ENCODE data around the gene B3GNT2. TPM values are rescaled to one million over a fixed set of nuclear protein-coding genes. Genes with fewer than 3 reads are reported as not detected.
A peak's percentile ranks its signal among the peaks of the same experiment; 100 is the strongest.

B3GNT2 gene
- total and polyA plus RNA-seq, 9 of the 15 experiments (the other 6 are each of a cell fraction or from before 2014, with no cell fraction given), result 6.0 to 38.9 (median 25.0) TPM

DNA sequence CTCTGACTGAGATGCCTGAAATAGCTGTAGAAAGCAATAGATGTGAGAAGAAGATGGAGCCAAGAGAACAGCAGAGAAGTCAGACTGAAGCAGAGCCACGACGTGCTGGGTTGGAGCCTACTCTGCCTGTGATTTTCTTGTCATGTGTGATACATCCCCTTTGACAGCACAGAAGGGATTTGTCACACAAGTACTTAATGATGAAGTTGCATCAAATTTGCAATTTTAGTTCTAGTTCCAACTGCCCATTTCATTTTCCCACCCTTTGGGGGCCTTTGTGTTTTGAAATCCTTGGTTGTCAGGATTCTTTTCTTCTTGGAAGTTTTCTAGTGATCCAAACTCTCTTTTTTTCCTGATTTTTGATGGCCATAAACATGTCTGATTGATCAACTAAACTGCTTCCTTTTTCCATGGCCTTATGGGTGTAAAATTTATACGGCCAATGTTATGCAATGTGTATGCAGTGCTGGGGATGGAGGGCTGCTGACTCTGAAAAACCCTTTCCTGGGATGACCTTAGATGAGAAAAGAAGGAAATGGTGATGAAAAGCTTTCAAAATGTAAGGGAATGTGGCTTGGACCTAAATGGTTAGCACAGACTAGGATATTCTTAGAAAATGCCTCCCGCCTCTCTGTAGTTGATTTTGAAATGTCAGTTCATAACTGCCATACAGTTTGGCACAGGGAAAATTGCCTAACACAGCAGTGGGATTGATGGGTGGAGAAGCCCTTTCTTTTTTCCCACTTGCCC is 9.6 kb upstream of the B3GNT2 start:
- H3K9ac ChIP-seq (ENCODE audit: insufficient read depth in 1 of 2, low read depth in 2 of 2, low read length in 2 of 2), result no peak overlapping the region
- H3K27me3 ChIP-seq (ENCODE audit: control insufficient read depth in 2 of 2, insufficient read depth in 2 of 2, low read length in 2 of 2), result no peaks in the 10 kb centered on the region
- 80% methylated on average over 4 of the region's 4 CpGs for WGBS (ENCODE audit: insufficient coverage, low coverage, missing lambda C conversion rate)
- TF ChIP-seq KAT8 (IDR thresholded peaks at IDR 0.05; ENCODE audit: low read depth), result no peak
- TF ChIP-seq SRSF7 (optimal IDR thresholded peaks at IDR 0.05; ENCODE audit: low read depth, low read length), result no peak
- TF ChIP-seq ZNF184 (CRISPR knock-in tag; IDR thresholded peaks at IDR 0.05), result no peak
- TF ChIP-seq EHMT2 (IDR thresholded peaks at IDR 0.05), result no peak
- TF ChIP-seq ZNF175 (CRISPR knock-in tag; IDR thresholded peaks at IDR 0.05; ENCODE audit: low read depth), result no peak
- TF ChIP-seq, protein P1, sequence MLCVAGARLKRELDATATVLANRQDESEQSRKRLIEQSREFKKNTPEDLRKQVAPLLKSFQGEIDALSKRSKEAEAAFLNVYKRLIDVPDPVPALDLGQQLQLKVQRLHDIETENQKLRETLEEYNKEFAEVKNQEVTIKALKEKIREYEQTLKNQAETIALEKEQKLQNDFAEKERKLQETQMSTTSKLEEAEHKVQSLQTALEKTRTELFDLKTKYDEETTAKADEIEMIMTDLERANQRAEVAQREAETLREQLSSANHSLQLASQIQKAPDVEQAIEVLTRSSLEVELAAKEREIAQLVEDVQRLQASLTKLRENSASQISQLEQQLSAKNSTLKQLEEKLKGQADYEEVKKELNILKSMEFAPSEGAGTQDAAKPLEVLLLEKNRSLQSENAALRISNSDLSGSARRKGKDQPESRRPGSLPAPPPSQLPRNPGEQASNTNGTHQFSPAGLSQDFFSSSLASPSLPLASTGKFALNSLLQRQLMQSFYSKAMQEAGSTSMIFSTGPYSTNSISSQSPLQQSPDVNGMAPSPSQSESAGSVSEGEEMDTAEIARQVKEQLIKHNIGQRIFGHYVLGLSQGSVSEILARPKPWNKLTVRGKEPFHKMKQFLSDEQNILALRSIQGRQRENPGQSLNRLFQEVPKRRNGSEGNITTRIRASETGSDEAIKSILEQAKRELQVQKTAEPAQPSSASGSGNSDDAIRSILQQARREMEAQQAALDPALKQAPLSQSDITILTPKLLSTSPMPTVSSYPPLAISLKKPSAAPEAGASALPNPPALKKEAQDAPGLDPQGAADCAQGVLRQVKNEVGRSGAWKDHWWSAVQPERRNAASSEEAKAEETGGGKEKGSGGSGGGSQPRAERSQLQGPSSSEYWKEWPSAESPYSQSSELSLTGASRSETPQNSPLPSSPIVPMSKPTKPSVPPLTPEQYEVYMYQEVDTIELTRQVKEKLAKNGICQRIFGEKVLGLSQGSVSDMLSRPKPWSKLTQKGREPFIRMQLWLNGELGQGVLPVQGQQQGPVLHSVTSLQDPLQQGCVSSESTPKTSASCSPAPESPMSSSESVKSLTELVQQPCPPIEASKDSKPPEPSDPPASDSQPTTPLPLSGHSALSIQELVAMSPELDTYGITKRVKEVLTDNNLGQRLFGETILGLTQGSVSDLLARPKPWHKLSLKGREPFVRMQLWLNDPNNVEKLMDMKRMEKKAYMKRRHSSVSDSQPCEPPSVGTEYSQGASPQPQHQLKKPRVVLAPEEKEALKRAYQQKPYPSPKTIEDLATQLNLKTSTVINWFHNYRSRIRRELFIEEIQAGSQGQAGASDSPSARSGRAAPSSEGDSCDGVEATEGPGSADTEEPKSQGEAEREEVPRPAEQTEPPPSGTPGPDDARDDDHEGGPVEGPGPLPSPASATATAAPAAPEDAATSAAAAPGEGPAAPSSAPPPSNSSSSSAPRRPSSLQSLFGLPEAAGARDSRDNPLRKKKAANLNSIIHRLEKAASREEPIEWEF (CRISPR knock-in tag; IDR thresholded peaks at IDR 0.05), result no peak
- TF ChIP-seq ZNF274 (IDR thresholded peaks at IDR 0.05; ENCODE audit: borderline replicate concordance, low read depth, low read length), result no peak
- no peaks in the 10 kb centered on the region for H3K36me3 ChIP-seq (ENCODE audit: control insufficient read depth, insufficient read depth, low read length)
- in situ Hi-C loops (cut with MboI), result no loop called here
- H3K4me3 ChIP-seq, result no peak overlapping the region
- FAIRE-seq (no peak), ATAC-seq (no peak), DNase-seq (ENCODE audit: extremely low read depth in 1 of 4, low spot score in 3 of 4) (no peak)
- intact Hi-C loops (cut with micrococcal nuclease), result no loop called here
- no peaks in the 10 kb centered on the region for H3K9me1 ChIP-seq (ENCODE audit: control insufficient read depth, insufficient read depth, low read length)
- H3K79me2 ChIP-seq (ENCODE audit: control insufficient read depth, insufficient read depth, low read length), result no peaks in the 10 kb centered on the region
- H4K20me1 ChIP-seq (replicated peaks; ENCODE audit: control insufficient read depth, insufficient read depth, low read length), result no peaks in the 10 kb centered on the region
- ChIA-PET POLR2A (no interaction called here), CTCF (ENCODE audit: low intra/inter-chr PET ratio) (no interaction called here)
- no peak overlapping the region for H3K4me2 ChIP-seq (ENCODE audit: insufficient read depth, low read length)
- H3K4me1 ChIP-seq (replicated peaks in 1 of 2; ENCODE audit: control insufficient read depth in 2 of 2, insufficient read depth in 2 of 2, low read length in 2 of 2), result no peaks in the 10 kb centered on the region
- H3K27ac ChIP-seq (ENCODE audit: extremely low read depth, low read depth, low read length), result no peak overlapping the region
- H2AFZ ChIP-seq (ENCODE audit: low read depth, low read length), result peak overlapping the region; percentile 58; the same call in 1 of the 2 replicates
- no TSS peak for BruUV-seq (replicated peaks)
- H3K9me3 ChIP-seq (replicated peaks; ENCODE audit: control insufficient read depth, insufficient read depth, low read depth, low read length), result no peaks in the 10 kb centered on the region

Measured in K562 (cell line).